Neural cell (in vitro differentiated cells): ENCODE data around the gene ZNF263. TPM values are rescaled to one million over a fixed set of nuclear protein-coding genes. Genes with fewer than 3 reads are reported as not detected.

Experiments used
- H2AFZ ChIP-seq: fragments of 200-600, 300-800 bp; sonication (generic), shearing (Covaris generic); 2 replicates; pipeline ENCODE4 v1.6.0; 2014; ENCODE audit warnings: low read depth, mild to moderate bottlenecking, antibody characterized with exemption, low read length, moderate library complexity
- H3F3A ChIP-seq: fragments of 200-600 bp; shearing (Covaris generic); 2 replicates; pipeline ENCODE4 v1.6.1; 2016; ENCODE audit warnings: mild to moderate bottlenecking, moderate library complexity, mixed read lengths, antibody characterized with exemption, low read length; ENCODE audit not compliant: insufficient read depth, poor library complexity, severe bottlenecking
- H3K27ac ChIP-seq: fragments of 200-600, 300-800 bp; sonication (generic), shearing (Covaris generic); 2 replicates; pipeline ENCODE4 v1.5.1; 2014; ENCODE audit warnings: mild to moderate bottlenecking, low read length, moderate library complexity
- H3K27me3 ChIP-seq: fragments of 300-800, 200-600 bp; sonication (generic), shearing (Covaris generic); 2 replicates; pipeline ENCODE4 v1.6.0; 2014; ENCODE audit warnings: mild to moderate bottlenecking, low read depth, low read length, moderate library complexity; ENCODE audit not compliant: insufficient read depth
- H3K36me3 ChIP-seq: fragments of 300-800, 200-600 bp; sonication (generic), shearing (Covaris generic); 2 replicates; pipeline ENCODE4 v1.5.1; 2014; ENCODE audit warnings: mild to moderate bottlenecking, antibody characterized with exemption, low read length, moderate library complexity; ENCODE audit not compliant: insufficient read depth
- H3K4me2 ChIP-seq: fragments of 300-800, 200-600 bp; sonication (generic), shearing (Covaris generic); 2 replicates; pipeline ENCODE4 v1.6.0; 2014; ENCODE audit warnings: mild to moderate bottlenecking, low read length
- H3K4me3 ChIP-seq: fragments of 300-800, 200-600 bp; sonication (generic), shearing (Covaris generic); 2 replicates; pipeline ENCODE4 v1.5.1; 2014; ENCODE audit warnings: mild to moderate bottlenecking, low read length, moderate library complexity
- H3K79me2 ChIP-seq: fragments of 200-600 bp; shearing (Covaris generic); replicated peaks from 2 replicates; pipeline ENCODE4 v1.6.0; 2014; ENCODE audit warnings: mild to moderate bottlenecking, low read length, moderate library complexity; ENCODE audit not compliant: insufficient read depth
- H3K9ac ChIP-seq: fragments of 300-800, 200-600 bp; sonication (generic), shearing (Covaris generic); 2 replicates; pipeline ENCODE4 v1.6.1; 2016; ENCODE audit warnings: mild to moderate bottlenecking, low read length, mixed read lengths
- H3K9me2 ChIP-seq: fragments of 200-600 bp; shearing (Covaris generic); 2 replicates; pipeline ENCODE4 v1.6.1; 2016; ENCODE audit warnings: mild to moderate bottlenecking, low read length, mixed read lengths; ENCODE audit not compliant: insufficient read depth
- H3K9me3 ChIP-seq: fragments of 200-600, 300-800 bp; sonication (generic), shearing (Covaris generic); 2 replicates; pipeline ENCODE4 v1.6.1; 2016; ENCODE audit warnings: mild to moderate bottlenecking, mixed run types, low read length, moderate library complexity, mixed read lengths
- H4K20me1 ChIP-seq: fragments of 200-600 bp; shearing (Covaris generic); 2 replicates; pipeline ENCODE4 v1.6.1; 2016; ENCODE audit warnings: mild to moderate bottlenecking, mixed run types; ENCODE audit not compliant: insufficient read depth
- EP300 ChIP-seq: fragments of 450-650 bp; conservative IDR thresholded peaks from 2 replicates; pipeline ENCODE4 v1.6.1; 2014; ENCODE audit warnings: antibody characterized with exemption, mild to moderate bottlenecking, moderate library complexity; ENCODE audit not compliant: poor library complexity, severe bottlenecking
- EZH2 ChIP-seq: fragments of 200-600, 300-800 bp; shearing (Covaris generic), sonication (generic); IDR thresholded peaks from 2 replicates; pipeline ENCODE4 v1.6.1; 2014; ENCODE audit warnings: antibody characterized with exemption, low read length, borderline replicate concordance, mild to moderate bottlenecking; ENCODE audit not compliant: insufficient read depth, poor library complexity, severe bottlenecking
- MXI1 ChIP-seq: fragments of 450-650 bp; conservative IDR thresholded peaks from 2 replicates; pipeline ENCODE4 v1.6.1; 2014; ENCODE audit warnings: antibody characterized with exemption, mild to moderate bottlenecking; ENCODE audit not compliant: poor library complexity, severe bottlenecking
- POLR2AphosphoS5 ChIP-seq: IDR thresholded peaks from 2 replicates; pipeline ENCODE4 v1.6.1; 2012
- RAD21 ChIP-seq: fragments of 450-650 bp; conservative IDR thresholded peaks from 2 replicates; pipeline ENCODE4 v1.6.1; 2014; ENCODE audit warnings: antibody characterized with exemption, mild to moderate bottlenecking, moderate library complexity
- SMC3 ChIP-seq: fragments of 450-650 bp; conservative IDR thresholded peaks from 2 replicates; pipeline ENCODE4 v1.6.1; 2014; ENCODE audit warnings: antibody characterized with exemption, mild to moderate bottlenecking, moderate library complexity; ENCODE audit not compliant: poor library complexity
- TAF1 ChIP-seq: IDR thresholded peaks from 2 replicates; pipeline ENCODE4 v1.6.1; 2012; ENCODE audit warnings: low read depth
- polyA plus RNA-seq: library from polyadenylated mRNA; depleted of rRNA; stranded (reverse); fragments of >200 nt; gene quantifications from 2 replicates; pipeline ENCODE4 v1.2.3, GENCODE V29; 2014
- TF ChIP-seq, protein P1 (sequence below): fragments of 450-650 bp; IDR thresholded peaks from 2 replicates; pipeline ENCODE4 v1.5.1; 2014; ENCODE audit warnings: antibody characterized with exemption, mild to moderate bottlenecking, moderate library complexity; ENCODE audit not compliant: poor library complexity, severe bottlenecking
- TF ChIP-seq, protein P2 (sequence below): IDR thresholded peaks from 2 replicates; pipeline ENCODE4 v1.6.1; 2012; ENCODE audit warnings: borderline replicate concordance

Gene ZNF263
- polyA plus RNA-seq, 1 donor from 2014 or later, result 65.4 TPM

DNA sequence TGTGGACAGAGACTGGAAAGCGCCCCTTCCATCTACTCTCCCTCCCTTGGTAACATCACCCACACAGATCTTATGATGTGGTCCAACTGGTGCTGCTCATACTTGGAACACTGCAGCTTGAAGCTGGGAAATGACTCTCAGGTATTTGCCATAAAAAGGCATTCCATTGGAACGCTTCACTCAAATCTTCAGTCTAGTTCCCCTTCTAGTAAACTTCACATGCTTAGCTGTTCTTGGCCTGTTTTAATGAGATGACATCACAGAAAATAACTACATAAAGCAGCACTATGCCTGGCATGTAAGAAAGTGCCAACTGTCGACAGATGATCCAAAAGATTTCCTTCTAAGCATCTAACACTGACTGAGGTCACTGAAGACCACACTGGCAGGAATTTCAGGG lies 9.3 kb downstream of the ZNF263 start (continued):
- TF ChIP-seq, protein P1, sequence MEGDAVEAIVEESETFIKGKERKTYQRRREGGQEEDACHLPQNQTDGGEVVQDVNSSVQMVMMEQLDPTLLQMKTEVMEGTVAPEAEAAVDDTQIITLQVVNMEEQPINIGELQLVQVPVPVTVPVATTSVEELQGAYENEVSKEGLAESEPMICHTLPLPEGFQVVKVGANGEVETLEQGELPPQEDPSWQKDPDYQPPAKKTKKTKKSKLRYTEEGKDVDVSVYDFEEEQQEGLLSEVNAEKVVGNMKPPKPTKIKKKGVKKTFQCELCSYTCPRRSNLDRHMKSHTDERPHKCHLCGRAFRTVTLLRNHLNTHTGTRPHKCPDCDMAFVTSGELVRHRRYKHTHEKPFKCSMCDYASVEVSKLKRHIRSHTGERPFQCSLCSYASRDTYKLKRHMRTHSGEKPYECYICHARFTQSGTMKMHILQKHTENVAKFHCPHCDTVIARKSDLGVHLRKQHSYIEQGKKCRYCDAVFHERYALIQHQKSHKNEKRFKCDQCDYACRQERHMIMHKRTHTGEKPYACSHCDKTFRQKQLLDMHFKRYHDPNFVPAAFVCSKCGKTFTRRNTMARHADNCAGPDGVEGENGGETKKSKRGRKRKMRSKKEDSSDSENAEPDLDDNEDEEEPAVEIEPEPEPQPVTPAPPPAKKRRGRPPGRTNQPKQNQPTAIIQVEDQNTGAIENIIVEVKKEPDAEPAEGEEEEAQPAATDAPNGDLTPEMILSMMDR, result no peak
- TF ChIP-seq MXI1, result no peak
- TF ChIP-seq RAD21, result no peak

DNA sequence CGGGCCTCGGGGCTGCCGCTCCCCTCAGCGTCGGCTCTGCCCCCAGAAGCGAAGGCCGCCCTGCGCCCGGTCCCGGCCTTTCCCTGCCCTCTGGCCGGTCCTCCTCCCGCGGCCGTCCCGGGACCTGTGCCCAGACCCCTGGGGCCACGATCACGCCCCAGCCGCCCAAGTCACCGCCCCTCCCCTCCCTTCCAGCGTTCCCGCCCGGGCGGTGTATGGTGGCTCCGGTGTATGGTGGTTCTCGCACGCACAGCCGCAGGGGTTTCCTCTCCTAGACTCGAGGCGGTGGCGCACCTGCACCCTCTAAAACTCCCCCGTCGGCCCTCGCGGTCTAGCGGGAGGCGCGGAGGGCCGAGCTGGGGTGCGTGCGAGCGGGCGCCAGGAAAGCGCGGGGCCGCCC lies 11.9 kb downstream of the ZNF263 start:
- TF ChIP-seq SMC3 (no peak), POLR2AphosphoS5 (no peak), MXI1 (no peak), TAF1 (no peak), EZH2 (no peak), EP300 (no peak), RAD21 (no peak)
- TF ChIP-seq, protein P2, sequence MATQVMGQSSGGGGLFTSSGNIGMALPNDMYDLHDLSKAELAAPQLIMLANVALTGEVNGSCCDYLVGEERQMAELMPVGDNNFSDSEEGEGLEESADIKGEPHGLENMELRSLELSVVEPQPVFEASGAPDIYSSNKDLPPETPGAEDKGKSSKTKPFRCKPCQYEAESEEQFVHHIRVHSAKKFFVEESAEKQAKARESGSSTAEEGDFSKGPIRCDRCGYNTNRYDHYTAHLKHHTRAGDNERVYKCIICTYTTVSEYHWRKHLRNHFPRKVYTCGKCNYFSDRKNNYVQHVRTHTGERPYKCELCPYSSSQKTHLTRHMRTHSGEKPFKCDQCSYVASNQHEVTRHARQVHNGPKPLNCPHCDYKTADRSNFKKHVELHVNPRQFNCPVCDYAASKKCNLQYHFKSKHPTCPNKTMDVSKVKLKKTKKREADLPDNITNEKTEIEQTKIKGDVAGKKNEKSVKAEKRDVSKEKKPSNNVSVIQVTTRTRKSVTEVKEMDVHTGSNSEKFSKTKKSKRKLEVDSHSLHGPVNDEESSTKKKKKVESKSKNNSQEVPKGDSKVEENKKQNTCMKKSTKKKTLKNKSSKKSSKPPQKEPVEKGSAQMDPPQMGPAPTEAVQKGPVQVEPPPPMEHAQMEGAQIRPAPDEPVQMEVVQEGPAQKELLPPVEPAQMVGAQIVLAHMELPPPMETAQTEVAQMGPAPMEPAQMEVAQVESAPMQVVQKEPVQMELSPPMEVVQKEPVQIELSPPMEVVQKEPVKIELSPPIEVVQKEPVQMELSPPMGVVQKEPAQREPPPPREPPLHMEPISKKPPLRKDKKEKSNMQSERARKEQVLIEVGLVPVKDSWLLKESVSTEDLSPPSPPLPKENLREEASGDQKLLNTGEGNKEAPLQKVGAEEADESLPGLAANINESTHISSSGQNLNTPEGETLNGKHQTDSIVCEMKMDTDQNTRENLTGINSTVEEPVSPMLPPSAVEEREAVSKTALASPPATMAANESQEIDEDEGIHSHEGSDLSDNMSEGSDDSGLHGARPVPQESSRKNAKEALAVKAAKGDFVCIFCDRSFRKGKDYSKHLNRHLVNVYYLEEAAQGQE, result no peak
- TF ChIP-seq, protein P1, result no peak
- H3K9me2 ChIP-seq, result no peaks in the 10 kb centered on the region
- peaks cover 15% of the 10 kb centered on the region for H3K79me2 ChIP-seq
- no peaks in the 10 kb centered on the region for H4K20me1 ChIP-seq
- H3F3A ChIP-seq, result no peaks in the 10 kb centered on the region
- H3K27me3 ChIP-seq, result no peaks in the 10 kb centered on the region
- no peak overlapping the region for H3K4me2 ChIP-seq
- no peak overlapping the region for H3K9ac ChIP-seq
- no peak overlapping the region for H3K4me3 ChIP-seq
- H3K9me3 ChIP-seq, result peaks cover under 1% of the 10 kb centered on the region
- peaks cover 33% of the 10 kb centered on the region for H3K36me3 ChIP-seq
- H3K27ac ChIP-seq, result no peak overlapping the region
- no peak overlapping the region for H2AFZ ChIP-seq

DNA sequence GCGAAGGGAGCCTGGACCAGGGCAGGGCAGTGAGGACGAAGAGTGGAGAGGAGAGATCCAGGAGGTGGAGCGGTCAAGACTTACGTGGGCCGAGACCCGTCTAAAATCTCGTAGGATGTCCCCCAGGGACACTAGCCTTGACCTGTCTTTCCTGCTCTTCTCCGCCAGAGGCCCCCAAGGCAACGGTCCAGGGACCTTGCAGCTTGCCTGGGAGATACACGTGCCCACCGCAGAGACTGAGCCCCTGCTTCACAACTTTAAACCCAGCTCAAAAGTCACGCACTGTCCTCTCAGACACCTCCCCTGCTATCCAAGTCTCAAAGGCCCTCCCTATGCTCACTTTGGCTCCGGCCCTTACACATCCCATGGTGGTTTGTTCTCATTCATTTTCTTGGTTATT lies 12.5 kb downstream of the ZNF263 start:
- peaks cover 10% of the 10 kb centered on the region for H3K79me2 ChIP-seq
- H3F3A ChIP-seq, result no peaks in the 10 kb centered on the region
- H3K4me3 ChIP-seq, result no peak overlapping the region
- H3K9ac ChIP-seq, result no peak overlapping the region
- TF ChIP-seq RAD21 (no peak), EP300 (no peak), TAF1 (no peak), MXI1 (no peak), SMC3 (no peak), EZH2 (no peak)
- no peaks in the 10 kb centered on the region for H3K9me3 ChIP-seq
- H3K27me3 ChIP-seq, result no peaks in the 10 kb centered on the region
- H4K20me1 ChIP-seq, result no peaks in the 10 kb centered on the region
- H3K9me2 ChIP-seq, result no peaks in the 10 kb centered on the region
- H3K27ac ChIP-seq, result no peak overlapping the region
- no peak overlapping the region for H3K4me2 ChIP-seq
- H3K36me3 ChIP-seq, result peaks cover 30% of the 10 kb centered on the region
- H2AFZ ChIP-seq, result no peak overlapping the region
